NT2/D1 (cell line): ENCODE data around the gene HOXB6.

Source experiments
- DNase-seq: peaks from one replicate; pipeline ENCODE4 v3.0.0-alpha.2; 2011; ENCODE audit warnings: low read depth, low spot score
- H3K27me3 ChIP-seq: 2 replicates; pipeline ENCODE4 v1.6.0; 2011; ENCODE audit warnings: mild to moderate bottlenecking; ENCODE audit not compliant: insufficient read length, insufficient read depth
- H3K36me3 ChIP-seq: 2 replicates; pipeline ENCODE4 v1.6.1; 2011; ENCODE audit warnings: mild to moderate bottlenecking, low read length, mixed read lengths; ENCODE audit not compliant: insufficient read depth, insufficient read length
- H3K4me1 ChIP-seq: 2 replicates; pipeline ENCODE4 v1.5.1; 2011; ENCODE audit not compliant: insufficient read depth, insufficient read length
- H3K4me3 ChIP-seq: 2 replicates; pipeline ENCODE4 v1.5.1; 2011; ENCODE audit warnings: low read depth; ENCODE audit not compliant: insufficient read length
- H3K9ac ChIP-seq: 2 replicates; pipeline ENCODE4 v1.6.0; 2011; ENCODE audit warnings: low read depth; ENCODE audit not compliant: insufficient read length
- H3K9me3 ChIP-seq: 2 replicates; pipeline ENCODE4 v1.5.1; 2011; ENCODE audit warnings: mild to moderate bottlenecking, low read length; ENCODE audit not compliant: insufficient read depth
- SUZ12 ChIP-seq: IDR thresholded peaks from 2 replicates; pipeline ENCODE4 v1.6.1; 2011; ENCODE audit not compliant: insufficient read length, insufficient read depth; ENCODE audit errors: extremely low read depth
- YY1 ChIP-seq: IDR thresholded peaks from 2 replicates; pipeline ENCODE4 v1.6.1; 2011; ENCODE audit not compliant: insufficient read length, insufficient read depth
- ZNF274 ChIP-seq: IDR thresholded peaks from 2 replicates; pipeline ENCODE4 v1.6.1; 2011; ENCODE audit warnings: mild to moderate bottlenecking, low read depth, low read length

The HOXB6 gene

GRCh38 chr17:48547808-48548522 lies 56.8 kb downstream of the HOXB6 start:
- no peak overlapping the region for H3K9ac ChIP-seq
- TF ChIP-seq SUZ12 (no peak), YY1 (no peak), ZNF274 (no peak)
- no peak overlapping the region for H3K4me3 ChIP-seq
- H3K4me1 ChIP-seq, result peaks cover 14% of the 10 kb centered on the region
- H3K27me3 ChIP-seq, result peaks cover 100% of the 10 kb centered on the region
- DNase-seq, result no peak
- no peaks in the 10 kb centered on the region for H3K36me3 ChIP-seq
- no peaks in the 10 kb centered on the region for H3K9me3 ChIP-seq

GRCh38 chr17:48546924-48547807 lies 57.6 kb downstream of the HOXB6 start:
- Histone ChIP-seq H3K27me3 (peaks cover 100% of the 10 kb centered on the region), H3K4me1 (peaks cover 15% of the 10 kb centered on the region), H3K9me3 (no peaks in the 10 kb centered on the region), H3K9ac (no peak overlapping the region), H3K36me3 (no peaks in the 10 kb centered on the region), H3K4me3 (no peak overlapping the region)
- no peak for DNase-seq
- TF ChIP-seq SUZ12, result no peak
- TF ChIP-seq YY1, result no peak
- no peak for TF ChIP-seq ZNF274

GRCh38 chr17:48546137-48546923 lies 58.5 kb downstream of the HOXB6 start:
- H3K27me3 ChIP-seq, result peaks cover 100% of the 10 kb centered on the region
- no peak overlapping the region for H3K9ac ChIP-seq
- H3K4me1 ChIP-seq, result peaks cover 13% of the 10 kb centered on the region
- no peaks in the 10 kb centered on the region for H3K9me3 ChIP-seq
- H3K36me3 ChIP-seq, result no peaks in the 10 kb centered on the region
- TF ChIP-seq YY1, result no peak
- TF ChIP-seq SUZ12, result no peak
- TF ChIP-seq ZNF274, result no peak
- DNase-seq, result no peak
- no peak overlapping the region for H3K4me3 ChIP-seq
